ENCODE measurements around the gene BACH2.

- TF ChIP-seq RUNX1 (IDR thresholded peaks at IDR 0.05; ENCODE audit: low read depth) (no peak), KDM1A (IDR thresholded peaks at IDR 0.05) (no peak)
- TF ChIP-seq, protein P1, sequence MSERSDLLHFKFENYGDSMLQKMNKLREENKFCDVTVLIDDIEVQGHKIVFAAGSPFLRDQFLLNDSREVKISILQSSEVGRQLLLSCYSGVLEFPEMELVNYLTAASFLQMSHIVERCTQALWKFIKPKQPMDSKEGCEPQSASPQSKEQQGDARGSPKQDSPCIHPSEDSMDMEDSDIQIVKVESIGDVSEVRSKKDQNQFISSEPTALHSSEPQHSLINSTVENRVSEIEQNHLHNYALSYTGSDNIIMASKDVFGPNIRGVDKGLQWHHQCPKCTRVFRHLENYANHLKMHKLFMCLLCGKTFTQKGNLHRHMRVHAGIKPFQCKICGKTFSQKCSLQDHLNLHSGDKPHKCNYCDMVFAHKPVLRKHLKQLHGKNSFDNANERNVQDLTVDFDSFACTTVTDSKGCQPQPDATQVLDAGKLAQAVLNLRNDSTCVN (CRISPR knock-in tag; IDR thresholded peaks at IDR 0.05) = no peak
Measured at GRCh38 chr6:90212274-90212673, 84.4 kb downstream of the BACH2 start.

Data from K562 (cell line).